ENCODE results near the gene SUPT6H.
A peak's percentile ranks its signal among the peaks of the same experiment; 100 is the strongest.
"Not testable (repeated sequence)": the region's sequence is repeated elsewhere in the genome, so short reads cannot be mapped to it uniquely, and the experiment has no call there.

The SUPT6H gene

GRCh38 chr17:28645576-28645939 lies 16.4 kb upstream of the SUPT6H start:
- no peak for TF ChIP-seq CTCF (conservative IDR thresholded peaks at IDR 0.05; ENCODE audit: low read depth)
- DNase-seq (ENCODE audit: low spot score): no peak
- ChIA-PET CTCF (interaction anchor here (0.6 to 1.1 kb wide), 3 partner anchors 12 to 320 kb away, joined by 3 to 7 read pairs (median 4); no protein-coding TSS in a partner anchor), POLR2A (ENCODE audit: low non-redundant PET) (interaction anchor here (0.6 to 2.2 kb wide), 4 partner anchors 11 to 233 kb away, joined by 3 to 7 read pairs (median 4); partner anchors contain the start of gene RPL23A)
- peak overlapping the region; percentile 75 for H3K27ac ChIP-seq

- ChIA-PET POLR2A (ENCODE audit: low non-redundant PET) (interaction anchor here (1.4 kb wide), 1 partner anchor 11 kb away, joined by 3 read pairs; no protein-coding TSS in a partner anchor), CTCF (interaction anchor here (0.7 to 1.6 kb wide), 4 partner anchors 9 to 696 kb away, joined by 3 to 5 read pairs (median 4); no protein-coding TSS in a partner anchor)
- DNase-seq (ENCODE audit: low spot score): no peak
- H3K27ac ChIP-seq: peak overlapping the region; percentile 45
- TF ChIP-seq CTCF (conservative IDR thresholded peaks at IDR 0.05; ENCODE audit: low read depth): no peak
Measured at GRCh38 chr17:28646039-28646754, 15.8 kb upstream of the SUPT6H start.

GRCh38 chr17:28648698-28649097 lies 13.3 kb upstream of the SUPT6H start:
- no peak for TF ChIP-seq CTCF (conservative IDR thresholded peaks at IDR 0.05; ENCODE audit: low read depth)
- no peak for DNase-seq (ENCODE audit: low spot score)
- ChIA-PET POLR2A (ENCODE audit: low non-redundant PET) (interaction anchor here (1.5 kb wide), 1 partner anchor 13 kb away, joined by 4 read pairs; the partner anchor contains the start of gene SDF2), CTCF (interaction anchor here (0.9 kb wide), 1 partner anchor 13 kb away, joined by 4 read pairs; the partner anchor contains the start of genes SDF2 and SUPT6H)
- H3K27ac ChIP-seq: peak overlapping the region; percentile 27; the same call in 1 of the 2 replicates

- CTCF ChIA-PET: interaction anchor here (1.4 kb wide), 1 partner anchor 9 kb away, joined by 3 read pairs; no protein-coding TSS in a partner anchor
- no peak for TF ChIP-seq CTCF (conservative IDR thresholded peaks at IDR 0.05; ENCODE audit: low read depth)
- POLR2A ChIA-PET (ENCODE audit: low non-redundant PET): no interaction called here
- no peak for DNase-seq (ENCODE audit: low spot score)
- peak overlapping the region; percentile 15; the same call in 1 of the 2 replicates for H3K27ac ChIP-seq
Measured at GRCh38 chr17:28655160-28655559, 6.8 kb upstream of the SUPT6H start.

- POLR2A ChIA-PET (ENCODE audit: low non-redundant PET): interaction anchor here (1.1 kb wide), 2 partner anchors 11 to 13 kb away, joined by 3 to 5 read pairs; partner anchors contain the start of gene BLTP2
Measured at GRCh38 chr17:28657756-28658155, 4.2 kb upstream of the SUPT6H start.

GRCh38 chr17:28658342-28658741 lies 3.7 kb upstream of the SUPT6H start:
- ChIA-PET POLR2A (ENCODE audit: low non-redundant PET) (interaction anchor here (1.1 kb wide), 1 partner anchor 13 kb away, joined by 5 read pairs; the partner anchor contains the start of gene BLTP2), CTCF (interaction anchor here (0.6 kb wide), 1 partner anchor 238 kb away, joined by 3 read pairs; no protein-coding TSS in a partner anchor)
- H3K27ac ChIP-seq; DNase-seq (ENCODE audit: low spot score): not testable (repeated sequence)

More at GRCh38 chr17:28657756-28658155, 4.2 kb upstream of the SUPT6H start:
- CTCF ChIA-PET: interaction anchor here (0.7 kb wide), 1 partner anchor 13 kb away, joined by 7 read pairs; the partner anchor contains the start of gene BLTP2
- no peak for DNase-seq (ENCODE audit: low spot score)
- no peak for TF ChIP-seq CTCF (conservative IDR thresholded peaks at IDR 0.05; ENCODE audit: low read depth)
- H3K27ac ChIP-seq: peak overlapping the region; percentile 16; the same call in 1 of the 2 replicates

GRCh38 chr17:28658766-28659496 lies 3.1 kb upstream of the SUPT6H start:
- POLR2A ChIA-PET (ENCODE audit: low non-redundant PET); DNase-seq (ENCODE audit: low spot score); H3K27ac ChIP-seq: not testable (repeated sequence)
- CTCF ChIA-PET: interaction anchor here (0.6 kb wide), 1 partner anchor 237 kb away, joined by 3 read pairs; no protein-coding TSS in a partner anchor

GRCh38 chr17:28659497-28659881 lies 2.5 kb upstream of the SUPT6H start:
- CTCF ChIA-PET; H3K27ac ChIP-seq; DNase-seq (ENCODE audit: low spot score); POLR2A ChIA-PET (ENCODE audit: low non-redundant PET): not testable (repeated sequence)
